Measurements from ENCODE around the gene ARHGAP22.

Gene ARHGAP22

GRCh38 chr10:48419714-48420113, 185.2 kb downstream of the ARHGAP22 start:
- DNase-seq (ENCODE audit: low read depth in 2 of 2) = no peak

- DNase-seq (ENCODE audit: low read depth in 2 of 2) = no peak
These were observed 186.6 kb downstream of the ARHGAP22 start for GRCh38 chr10:48418189-48418788.

GRCh38 chr10:48417374-48417773, 187.5 kb downstream of the ARHGAP22 start:
- DNase-seq (ENCODE audit: low read depth in 2 of 2) = no peak

GRCh38 chr10:48416584-48417232, 188.2 kb downstream of the ARHGAP22 start:
- no peak for DNase-seq (ENCODE audit: low read depth in 2 of 2)

GRCh38 chr10:48414778-48415177, 190.1 kb downstream of the ARHGAP22 start:
- no peak for DNase-seq (ENCODE audit: low read depth in 2 of 2)

- no peak for DNase-seq (ENCODE audit: low read depth in 2 of 2)
These were observed 190.7 kb downstream of the ARHGAP22 start for GRCh38 chr10:48414160-48414559.

GRCh38 chr10:48412933-48413332, 191.9 kb downstream of the ARHGAP22 start:
- no peak for DNase-seq (ENCODE audit: low read depth in 2 of 2)

GRCh38 chr10:48412081-48412480, 192.8 kb downstream of the ARHGAP22 start:
- no peak for DNase-seq (ENCODE audit: low read depth in 2 of 2)

GRCh38 chr10:48411510-48411909, 193.4 kb downstream of the ARHGAP22 start:
- no peak for DNase-seq (ENCODE audit: low read depth in 2 of 2)

GRCh38 chr10:48410503-48410902, 194.4 kb downstream of the ARHGAP22 start:
- no peak for DNase-seq (ENCODE audit: low read depth in 2 of 2)

- no peak for DNase-seq (ENCODE audit: low read depth in 2 of 2)
These were observed 198.2 kb downstream of the ARHGAP22 start for GRCh38 chr10:48406658-48407057.

- DNase-seq (ENCODE audit: low read depth in 2 of 2) = no peak
These were observed 198.7 kb downstream of the ARHGAP22 start for GRCh38 chr10:48406204-48406603.

- no peak for DNase-seq (ENCODE audit: low read depth in 2 of 2)
These were observed 200.2 kb downstream of the ARHGAP22 start for GRCh38 chr10:48404646-48405045.

- DNase-seq (ENCODE audit: low read depth in 2 of 2) = no peak
These were observed 204.0 kb downstream of the ARHGAP22 start for GRCh38 chr10:48400850-48401220.

GRCh38 chr10:48400129-48400849, 204.6 kb downstream of the ARHGAP22 start:
- no peak for DNase-seq (ENCODE audit: low read depth in 2 of 2)

- no peak for DNase-seq (ENCODE audit: low read depth in 2 of 2)
These were observed 205.3 kb downstream of the ARHGAP22 start for GRCh38 chr10:48399551-48399950.

GRCh38 chr10:48399056-48399541, 205.8 kb downstream of the ARHGAP22 start:
- DNase-seq (ENCODE audit: low read depth in 2 of 2) = no peak

GRCh38 chr10:48398261-48398660, 206.6 kb downstream of the ARHGAP22 start:
- DNase-seq (ENCODE audit: low read depth in 2 of 2) = no peak
